ENCODE measurements around the gene UBASH3A.

UBASH3A gene

GRCh38 chr21:42374864-42375499 is 28.7 kb upstream of the UBASH3A start:
- FAIRE-seq, result no peak

GRCh38 chr21:42375506-42375905 is 28.2 kb upstream of the UBASH3A start:
- no peak for FAIRE-seq

GRCh38 chr21:42375966-42376337 is 27.8 kb upstream of the UBASH3A start:
- FAIRE-seq, result no peak

GRCh38 chr21:42376338-42376982 is 27.2 kb upstream of the UBASH3A start:
- no peak for FAIRE-seq

GRCh38 chr21:42377211-42377950 is 26.3 kb upstream of the UBASH3A start:
- no peak for FAIRE-seq

GRCh38 chr21:42377951-42378340 is 25.8 kb upstream of the UBASH3A start:
- no peak for FAIRE-seq

GRCh38 chr21:42378418-42378817 is 25.3 kb upstream of the UBASH3A start:
- no peak for FAIRE-seq

GRCh38 chr21:42379426-42380215 is 24.1 kb upstream of the UBASH3A start:
- FAIRE-seq, result no peak

DNA sequence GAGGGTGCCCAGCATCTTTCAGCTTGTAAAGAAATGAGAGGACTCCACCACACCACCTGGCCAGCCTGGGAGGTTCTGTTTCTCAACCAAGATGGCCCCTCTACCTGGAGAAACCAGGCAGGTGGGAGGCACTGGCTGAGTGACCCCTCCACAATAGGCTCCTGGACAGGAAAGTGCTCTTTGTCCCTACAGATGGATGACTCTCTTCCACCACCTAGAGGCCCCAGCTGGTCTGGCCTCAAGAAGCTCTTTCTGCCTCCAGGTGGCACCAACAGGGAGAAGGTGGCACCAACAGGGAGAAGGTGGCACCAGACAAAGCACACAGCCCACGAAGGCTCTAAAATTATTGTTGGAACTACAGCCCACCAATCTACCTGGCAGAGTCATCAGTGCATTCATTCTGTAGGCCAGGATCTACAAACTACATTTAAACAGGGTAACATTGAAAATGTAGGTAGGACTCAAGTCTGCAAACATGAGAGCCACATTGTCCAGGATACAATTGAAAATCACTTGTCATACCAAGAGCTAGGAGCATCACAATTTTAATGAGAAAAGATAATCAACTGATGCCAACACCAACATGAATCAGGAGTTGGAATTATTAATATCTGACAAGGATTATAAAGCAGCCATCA is 22.2 kb upstream of the UBASH3A start:
- FAIRE-seq, result no peak

- FAIRE-seq, result no peak
Observed at GRCh38 chr21:42382915-42383314, 20.8 kb upstream of the UBASH3A start.

DNA sequence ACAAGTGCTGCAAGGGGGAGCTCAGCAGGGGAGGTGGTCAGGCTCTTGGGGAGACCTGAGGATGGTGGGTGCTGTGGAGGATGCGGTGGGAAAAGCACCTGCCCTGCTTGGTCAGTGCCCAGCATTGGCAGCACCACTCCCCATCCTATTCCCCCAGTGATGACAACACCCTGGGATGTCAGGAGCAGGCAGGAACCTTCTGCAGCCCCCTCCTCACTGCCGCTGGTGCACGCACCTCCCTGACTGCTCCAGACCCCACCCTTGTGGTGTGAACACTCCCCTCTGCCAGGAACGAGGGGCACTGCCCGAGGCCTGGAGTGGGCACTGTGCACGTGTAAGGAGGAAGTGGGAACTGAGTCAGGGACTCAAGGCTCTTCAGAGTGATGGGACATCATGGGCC is 20.4 kb upstream of the UBASH3A start:
- FAIRE-seq, result no peak

DNA sequence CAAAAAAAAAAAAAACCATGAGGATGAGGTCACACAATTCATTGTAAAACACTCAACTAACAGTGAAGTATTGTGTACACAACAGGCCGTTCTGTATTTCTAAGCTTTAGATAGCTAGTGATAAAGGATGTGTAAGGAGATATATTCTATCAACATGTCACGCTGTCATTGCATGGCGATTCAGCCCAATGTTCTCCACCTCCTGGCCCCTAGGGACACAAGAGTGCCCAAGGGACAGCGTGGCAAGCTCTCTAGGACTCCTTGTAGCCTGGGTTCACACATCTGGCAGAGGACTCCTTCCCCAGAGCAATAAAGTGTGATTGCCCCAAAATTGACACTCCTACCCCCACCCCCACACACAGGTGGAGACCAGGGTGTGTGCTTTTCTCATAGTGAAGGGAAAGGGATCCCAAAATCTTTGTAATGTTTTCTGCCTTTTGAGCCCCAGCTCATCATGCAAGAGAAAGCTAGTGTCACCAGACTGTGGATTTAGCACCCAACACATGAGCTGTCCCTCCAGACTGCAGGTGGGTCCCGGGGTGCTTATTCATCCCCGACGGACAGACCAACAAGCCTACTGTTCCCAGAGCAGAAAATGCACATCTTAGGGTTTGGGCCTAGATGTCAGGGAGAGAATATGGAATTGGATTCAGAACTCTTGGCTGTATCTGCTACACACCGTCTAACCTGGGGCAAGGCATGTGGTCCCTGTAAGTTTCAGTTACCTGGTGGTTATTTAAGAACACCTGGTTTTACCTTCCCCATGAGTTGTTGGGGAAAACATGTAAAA is 19.4 kb upstream of the UBASH3A start:
- no peak for FAIRE-seq

DNA sequence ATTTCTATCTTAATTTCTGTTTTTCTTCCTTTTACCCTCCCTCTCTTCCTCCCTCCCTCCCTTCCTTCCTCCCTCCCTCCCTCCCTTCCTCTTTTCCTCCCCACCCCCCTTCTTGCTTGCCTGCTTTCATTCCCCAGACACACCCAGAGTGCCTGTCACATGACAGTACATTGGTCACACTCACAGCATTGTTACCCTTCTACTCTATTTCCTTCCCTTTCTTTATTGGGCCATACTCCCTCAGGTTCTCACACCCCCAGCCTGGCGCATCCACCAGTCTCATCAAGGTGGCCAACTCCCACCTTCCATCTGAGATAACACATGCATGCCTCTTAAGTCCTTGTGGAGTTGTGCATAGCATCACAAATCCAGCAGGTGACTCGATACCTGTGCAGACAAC is 18.7 kb upstream of the UBASH3A start:
- FAIRE-seq, result no peak

DNA sequence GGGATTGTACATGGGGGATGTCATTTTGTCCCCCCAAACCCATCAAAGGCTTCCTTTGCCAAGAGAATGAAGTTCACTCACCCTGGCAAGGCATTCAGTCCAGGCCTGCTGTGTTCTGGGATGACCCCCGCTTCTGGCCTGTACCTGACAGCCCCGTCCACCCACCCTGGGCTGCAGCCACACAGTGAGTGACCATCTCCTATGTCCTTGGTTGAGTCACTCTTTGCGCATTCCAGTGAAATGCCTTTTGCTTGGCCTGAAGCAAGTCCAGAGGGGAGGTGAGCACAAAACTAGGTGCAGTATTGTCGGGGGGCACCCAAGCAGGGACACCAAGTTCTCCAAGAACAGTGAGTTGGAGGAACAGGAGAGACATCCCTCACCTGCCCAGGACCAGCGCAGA is 18.1 kb upstream of the UBASH3A start:
- FAIRE-seq, result no peak

DNA sequence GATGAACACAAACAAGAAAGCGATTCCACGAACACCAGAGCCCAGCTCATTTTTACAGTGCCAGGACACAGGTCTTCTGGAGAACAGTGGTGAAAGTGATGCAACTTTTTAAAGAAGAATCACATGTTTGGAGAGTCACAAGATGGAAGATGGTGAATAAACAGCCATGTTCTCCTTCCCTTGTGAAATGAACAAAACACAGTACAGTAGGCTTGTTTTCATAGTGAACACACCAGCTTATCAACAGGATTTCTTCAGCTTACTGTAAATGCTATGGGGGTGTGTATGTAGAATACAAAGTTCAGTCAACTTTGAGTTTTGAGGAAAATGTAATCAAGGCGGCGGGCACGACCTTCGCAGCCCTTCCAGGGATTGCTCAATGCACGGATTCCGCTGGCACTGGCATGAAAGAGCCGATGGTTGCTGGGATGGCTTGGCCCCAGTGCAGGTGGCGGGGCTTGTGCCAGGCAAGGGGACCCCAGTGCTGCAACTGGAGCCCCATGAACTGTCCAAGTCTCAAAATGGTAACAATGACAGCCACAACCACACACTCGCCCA is 17.6 kb upstream of the UBASH3A start:
- no peak for FAIRE-seq

- FAIRE-seq, result no peak
Observed at GRCh38 chr21:42387164-42387563, 16.5 kb upstream of the UBASH3A start.

DNA sequence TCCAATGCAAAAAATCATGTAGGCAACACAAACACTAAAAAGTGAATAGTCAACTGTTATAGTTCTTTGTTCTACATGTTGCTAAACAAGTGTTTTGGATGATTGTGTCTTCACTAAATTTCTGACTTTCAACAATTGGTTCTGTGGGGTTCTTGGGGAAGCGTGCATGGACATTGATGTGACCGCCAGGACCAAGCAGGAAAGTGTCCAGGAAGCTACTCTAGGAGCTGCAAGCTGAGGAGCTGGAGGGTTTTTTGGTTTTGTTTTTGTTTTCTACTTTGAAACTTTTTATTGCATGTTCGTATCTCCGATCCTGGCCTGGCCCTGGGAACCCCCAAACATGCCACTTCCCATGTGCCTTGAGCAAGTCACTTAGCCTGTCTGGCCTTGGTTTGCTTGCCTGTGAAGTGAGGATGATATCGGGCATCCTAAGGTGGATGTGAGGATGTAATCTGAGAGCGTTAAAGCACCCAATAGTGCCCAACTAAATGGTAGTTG is 15.8 kb upstream of the UBASH3A start:
- no peak for FAIRE-seq

DNA sequence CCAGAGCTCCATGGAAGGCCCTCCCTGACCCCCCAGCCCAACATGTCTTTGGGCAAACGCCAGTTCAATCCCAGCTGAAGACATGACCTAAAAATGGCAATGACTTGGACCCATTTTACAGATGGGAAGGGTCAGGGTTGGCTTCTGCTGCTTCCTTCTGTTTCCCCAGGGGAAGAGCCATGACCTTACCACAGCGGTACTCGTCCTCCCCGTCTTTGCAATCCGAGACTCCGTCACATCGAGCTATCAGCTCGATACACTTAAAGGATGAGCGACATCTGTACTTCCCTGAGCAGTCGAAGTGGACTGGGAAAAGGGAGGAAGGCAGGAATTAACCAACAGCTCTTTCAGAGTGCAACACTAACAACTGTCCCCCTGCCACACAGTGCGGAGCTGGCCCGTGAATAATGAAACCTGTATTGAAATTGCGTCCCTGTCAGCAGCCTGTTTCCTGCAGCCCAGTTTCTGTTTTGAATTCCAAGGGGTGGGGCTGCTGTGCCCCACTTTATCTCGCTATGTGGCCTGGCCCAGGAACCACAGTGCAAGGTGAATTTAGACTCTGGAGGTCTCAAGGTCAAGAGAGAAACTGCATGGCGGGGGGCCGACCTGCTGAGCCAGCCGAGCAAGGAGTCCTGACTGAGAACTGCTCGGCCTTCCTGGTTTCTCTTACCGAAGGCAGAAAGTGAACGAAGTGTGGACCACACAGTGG is 14.8 kb upstream of the UBASH3A start:
- FAIRE-seq, result no peak

- FAIRE-seq, result no peak
Observed at GRCh38 chr21:42389449-42389835, 14.3 kb upstream of the UBASH3A start.

GRCh38 chr21:42390193-42390592 is 13.5 kb upstream of the UBASH3A start:
- no peak for FAIRE-seq

- no peak for FAIRE-seq
Observed at GRCh38 chr21:42390696-42391095, 13.0 kb upstream of the UBASH3A start.
